NCI-H2227 (cell line): ENCODE measurements around the gene SCRN1.
A peak's percentile ranks its signal among the peaks of the same experiment; 100 is the strongest.

Experiments used
- DNase-seq: peaks from one replicate; lab custom pipeline; 2025; ENCODE audit not compliant: unreplicated experiment; lab: John Stamatoyannopoulos, UW

The SCRN1 gene

GRCh38 chr7:30005464-30005863, 15.9 kb upstream of the SCRN1 start:
- DNase-seq: peak; percentile 11

- DNase-seq: no peak
These were observed 13.5 kb upstream of the SCRN1 start for GRCh38 chr7:30003098-30003497.

- DNase-seq: peak; percentile 8
These were observed 12.4 kb upstream of the SCRN1 start for GRCh38 chr7:30001998-30002397.

- DNase-seq: no peak
These were observed 8.9 kb upstream of the SCRN1 start for GRCh38 chr7:29998489-29998888.

GRCh38 chr7:29996321-29996720, 6.7 kb upstream of the SCRN1 start:
- no peak for DNase-seq

GRCh38 chr7:29995652-29996051, 6.1 kb upstream of the SCRN1 start:
- DNase-seq: no peak

GRCh38 chr7:29993140-29993539, 3.5 kb upstream of the SCRN1 start:
- DNase-seq: no peak

- DNase-seq: no peak
These were observed 2.3 kb upstream of the SCRN1 start for GRCh38 chr7:29991937-29992336.

GRCh38 chr7:29990931-29991330, 1.3 kb upstream of the SCRN1 start:
- DNase-seq: no peak

- DNase-seq: peak; percentile 77
These were observed 961 bp downstream of the SCRN1 start for GRCh38 chr7:29988424-29989256.

- DNase-seq: peak; percentile 21
These were observed 1.7 kb downstream of the SCRN1 start for GRCh38 chr7:29987811-29988317.

GRCh38 chr7:29987083-29987482, 2.5 kb downstream of the SCRN1 start:
- no peak for DNase-seq

- DNase-seq: no peak
These were observed 9.4 kb downstream of the SCRN1 start for GRCh38 chr7:29980151-29980550.

- DNase-seq: no peak
These were observed 11.5 kb downstream of the SCRN1 start for GRCh38 chr7:29977886-29978651.

GRCh38 chr7:29976673-29977415, 12.8 kb downstream of the SCRN1 start:
- DNase-seq: no peak

- no peak for DNase-seq
These were observed 13.3 kb downstream of the SCRN1 start for GRCh38 chr7:29976266-29976665.

- DNase-seq: no peak
These were observed 14.0 kb downstream of the SCRN1 start for GRCh38 chr7:29975561-29975960.

- no peak for DNase-seq
These were observed 15.3 kb downstream of the SCRN1 start for GRCh38 chr7:29974286-29974685.

- no peak for DNase-seq
These were observed 17.3 kb downstream of the SCRN1 start for GRCh38 chr7:29972315-29972669.

GRCh38 chr7:29971566-29972314, 17.9 kb downstream of the SCRN1 start:
- DNase-seq: no peak

- no peak for DNase-seq
These were observed 19.4 kb downstream of the SCRN1 start for GRCh38 chr7:29970158-29970557.
